ENCODE data around the gene P4HB.

Gene P4HB

DNA sequence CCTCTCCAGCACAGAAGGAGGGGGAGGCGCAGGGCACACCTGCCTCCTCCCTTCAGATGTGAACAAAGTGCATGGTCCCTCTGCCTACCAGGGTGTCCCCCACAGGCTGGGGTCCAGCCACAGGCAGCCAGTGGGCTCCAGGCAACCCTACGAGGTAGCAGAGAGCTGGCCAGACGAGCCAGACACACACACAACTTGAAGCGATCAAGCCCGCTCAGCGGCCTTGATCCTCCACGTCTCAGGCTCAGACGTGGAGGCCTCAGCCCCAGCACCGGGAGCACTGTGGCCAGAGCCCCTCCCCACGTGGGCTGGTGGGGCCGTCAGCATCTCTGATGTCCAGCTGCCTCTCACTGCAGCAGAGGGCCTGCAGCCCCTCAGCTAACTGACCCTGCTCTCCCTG, 35.7 kb downstream of the P4HB start:
- no peak for DNase-seq

- DNase-seq: no peak
Observed at GRCh38 chr17:81823820-81824550, 36.4 kb downstream of the P4HB start.

- DNase-seq: no peak
Observed at GRCh38 chr17:81822996-81823819, 37.1 kb downstream of the P4HB start.

GRCh38 chr17:81822312-81822637, 38.1 kb downstream of the P4HB start:
- no peak for DNase-seq

GRCh38 chr17:81821603-81822311, 38.6 kb downstream of the P4HB start:
- peak; percentile 85 for DNase-seq

DNA sequence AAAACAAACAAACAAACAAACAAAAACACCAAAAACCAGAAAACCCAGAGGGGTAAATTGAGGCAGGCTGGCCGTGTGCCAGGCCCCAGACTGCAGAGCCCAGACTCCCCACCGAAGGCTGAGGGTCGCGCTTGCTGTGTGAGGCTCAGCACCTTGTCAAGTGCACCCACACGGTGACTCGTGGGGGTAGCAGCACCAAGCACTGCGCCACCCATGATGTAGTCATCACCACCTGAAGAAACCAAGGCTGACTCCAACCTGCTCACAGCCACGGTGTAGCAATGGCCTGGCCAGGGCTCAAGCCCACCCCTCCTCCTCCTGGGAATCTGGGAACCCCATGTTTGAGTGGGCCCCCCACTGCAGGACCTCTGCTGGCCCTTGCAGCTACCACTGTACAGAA, 39.2 kb downstream of the P4HB start:
- no peak for DNase-seq

- no peak for DNase-seq
Observed at GRCh38 chr17:81819708-81820107, 40.6 kb downstream of the P4HB start.

DNA sequence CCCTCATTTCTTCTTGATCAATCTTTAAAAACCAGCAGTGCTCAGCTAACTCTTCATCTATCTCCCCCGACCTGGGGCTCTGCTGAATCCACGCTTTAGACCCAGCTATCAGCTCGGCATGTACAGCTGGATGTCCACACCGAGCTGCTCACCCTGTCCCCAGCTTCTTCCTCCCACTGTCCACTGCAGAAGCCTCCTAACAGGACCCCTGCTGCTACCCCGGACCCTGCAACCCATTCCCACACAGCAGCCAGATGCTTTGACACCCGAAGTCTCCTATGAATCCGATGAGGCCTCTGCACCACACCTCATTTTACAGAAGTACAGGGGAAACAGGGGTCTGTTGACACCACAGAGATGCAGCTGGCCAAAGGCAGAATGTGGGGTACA, 42.6 kb downstream of the P4HB start:
- no peak for DNase-seq

DNA sequence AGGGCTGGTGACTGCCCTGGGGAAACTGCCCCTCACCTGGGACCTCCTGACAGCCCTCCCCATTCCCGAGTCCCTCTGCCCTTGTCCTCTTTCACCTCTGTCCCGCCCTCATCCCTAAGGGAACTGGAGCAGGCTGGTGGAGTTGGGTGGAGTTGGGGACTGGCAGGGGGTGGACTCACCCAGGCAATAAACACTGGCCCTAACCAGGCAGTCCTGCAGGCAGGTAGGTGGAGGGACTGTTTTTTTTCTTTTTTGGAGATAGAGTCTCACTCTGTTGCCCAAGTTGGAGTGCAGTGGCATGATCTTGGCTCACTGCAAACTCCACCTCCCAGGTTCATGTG, 44.7 kb downstream of the P4HB start:
- no peak for DNase-seq

DNA sequence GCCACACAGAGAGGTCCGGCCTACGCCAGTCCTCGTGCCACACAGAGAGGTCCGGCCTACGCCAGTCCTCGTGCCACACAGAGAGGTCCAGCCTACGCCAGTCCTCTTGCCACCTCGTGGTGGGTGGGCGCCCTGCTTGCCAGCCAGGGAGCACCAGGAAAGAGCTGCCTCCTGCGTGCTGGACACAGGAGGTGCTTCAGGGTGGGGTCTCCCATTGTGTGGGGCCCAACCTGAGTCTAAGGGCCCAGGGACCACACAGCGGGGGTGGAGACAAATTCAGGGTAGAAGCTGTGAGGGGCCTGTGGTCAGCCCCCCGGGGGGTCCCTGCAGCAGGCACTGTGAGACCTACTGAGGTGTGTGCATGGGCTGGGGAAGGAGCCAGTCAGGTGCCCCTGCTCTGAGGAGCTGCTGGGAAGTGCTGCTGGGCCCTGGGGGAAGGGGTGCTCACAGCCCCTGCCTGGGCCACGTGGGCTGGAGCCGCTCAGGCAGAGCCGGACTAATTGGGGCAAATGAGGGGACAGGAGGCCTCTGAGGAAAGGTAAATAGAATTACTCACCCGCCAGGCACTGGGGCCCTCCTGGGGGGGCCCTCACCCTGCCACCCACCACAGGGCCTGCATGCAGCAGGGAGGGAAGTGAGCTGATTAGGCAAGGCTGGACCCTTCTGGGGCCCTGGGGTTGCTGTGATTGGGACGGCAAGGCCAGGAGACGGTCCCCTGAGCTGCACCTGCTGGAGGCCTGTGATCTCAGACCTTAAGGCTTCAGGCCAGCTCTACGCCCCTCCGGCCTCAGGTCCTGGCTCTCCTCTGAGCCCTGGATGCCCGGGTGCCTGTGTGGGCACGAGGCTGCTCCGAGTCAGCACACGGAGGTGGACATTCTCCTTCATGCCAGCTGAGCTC, 45.3 kb downstream of the P4HB start:
- DNase-seq: peak; percentile 17

DNA sequence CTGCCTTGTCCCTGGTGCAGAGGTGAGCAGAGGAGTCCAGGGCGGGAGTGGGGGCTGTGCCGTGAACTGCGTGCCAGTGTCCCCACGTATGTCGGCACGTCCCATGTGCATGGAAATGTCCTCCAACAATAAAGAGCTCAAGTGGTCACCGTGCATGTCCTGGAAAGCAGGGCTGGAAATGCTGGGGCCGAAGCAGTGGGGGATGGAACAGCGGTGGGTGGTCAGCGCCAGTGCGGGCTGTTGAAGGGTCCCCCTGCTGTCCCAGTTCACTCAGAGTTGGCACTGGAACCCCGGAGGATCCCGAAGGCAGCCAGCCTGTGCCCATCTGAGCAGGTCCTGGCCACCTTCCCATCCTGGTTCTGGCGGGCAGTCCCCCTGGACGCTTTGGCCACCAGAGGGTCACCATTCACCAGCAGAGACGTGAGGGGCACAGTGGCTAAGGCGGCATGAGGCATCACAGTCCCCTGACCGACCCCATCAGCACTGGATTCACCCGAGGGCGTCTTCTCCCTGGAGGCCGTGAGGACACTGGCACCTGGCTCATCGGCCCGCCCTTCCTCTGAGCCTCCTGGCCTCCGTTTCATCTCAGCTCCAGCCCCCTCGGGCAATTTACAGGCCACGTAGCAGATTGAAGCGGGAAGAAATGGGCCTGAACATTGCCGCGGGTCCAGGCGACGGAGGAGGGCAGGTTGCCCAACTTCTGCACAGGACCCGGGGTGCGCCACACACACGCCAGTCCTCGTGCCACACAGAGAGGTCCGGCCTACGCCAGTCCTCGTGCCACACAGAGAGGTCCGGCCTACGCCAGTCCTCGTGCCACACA, 46.3 kb downstream of the P4HB start:
- DNase-seq: no peak

DNA sequence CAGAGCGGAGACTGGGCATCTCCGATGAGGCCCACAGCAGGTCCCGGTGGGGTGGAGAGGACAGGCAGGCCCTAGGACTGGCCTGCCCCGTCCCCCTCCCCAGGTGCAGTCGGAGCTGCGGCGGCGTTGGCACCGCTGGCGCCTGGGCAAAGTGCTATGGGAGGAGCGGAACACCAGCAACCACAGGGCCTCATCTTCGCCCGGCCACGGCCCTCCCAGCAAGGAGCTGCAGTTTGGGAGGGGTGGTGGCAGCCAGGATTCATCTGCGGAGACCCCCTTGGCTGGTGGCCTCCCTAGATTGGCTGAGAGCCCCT, 47.0 kb downstream of the P4HB start:
- no peak for DNase-seq

DNA sequence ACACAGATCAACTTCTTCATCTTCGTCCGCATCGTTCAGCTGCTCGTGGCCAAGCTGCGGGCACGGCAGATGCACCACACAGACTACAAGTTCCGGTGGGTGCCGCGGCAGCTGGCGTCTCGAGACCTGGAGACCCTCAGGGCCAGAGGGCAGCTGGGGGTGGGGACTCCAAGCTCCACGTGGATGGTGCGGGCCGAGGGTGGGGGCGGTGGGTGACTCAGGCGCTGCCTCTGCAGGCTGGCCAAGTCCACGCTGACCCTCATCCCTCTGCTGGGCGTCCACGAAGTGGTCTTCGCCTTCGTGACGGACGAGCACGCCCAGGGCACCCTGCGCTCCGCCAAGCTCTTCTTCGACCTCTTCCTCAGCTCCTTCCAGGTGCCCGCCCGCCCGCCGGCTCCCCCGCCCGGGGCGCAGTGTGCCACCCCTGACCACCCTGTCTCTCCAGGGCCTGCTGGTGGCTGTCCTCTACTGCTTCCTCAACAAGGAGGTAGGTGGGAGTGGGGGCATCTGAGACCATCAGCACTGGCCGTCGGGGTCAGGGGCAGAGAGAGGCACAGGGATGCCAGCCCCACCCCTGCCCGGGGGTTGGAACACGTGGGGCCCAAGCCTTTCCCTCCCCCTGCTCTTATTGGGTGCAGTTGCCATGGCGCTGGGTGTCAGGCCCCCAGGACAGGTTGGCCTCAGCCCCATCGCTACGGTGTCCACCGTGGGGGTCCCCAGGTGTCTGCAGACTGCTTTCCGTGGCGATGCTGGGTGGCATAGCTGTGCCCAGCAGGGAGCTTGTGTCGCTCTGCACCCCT, 47.6 kb downstream of the P4HB start:
- DNase-seq: no peak

GRCh38 chr17:81811705-81812570, 48.4 kb downstream of the P4HB start:
- no peak for DNase-seq

DNA sequence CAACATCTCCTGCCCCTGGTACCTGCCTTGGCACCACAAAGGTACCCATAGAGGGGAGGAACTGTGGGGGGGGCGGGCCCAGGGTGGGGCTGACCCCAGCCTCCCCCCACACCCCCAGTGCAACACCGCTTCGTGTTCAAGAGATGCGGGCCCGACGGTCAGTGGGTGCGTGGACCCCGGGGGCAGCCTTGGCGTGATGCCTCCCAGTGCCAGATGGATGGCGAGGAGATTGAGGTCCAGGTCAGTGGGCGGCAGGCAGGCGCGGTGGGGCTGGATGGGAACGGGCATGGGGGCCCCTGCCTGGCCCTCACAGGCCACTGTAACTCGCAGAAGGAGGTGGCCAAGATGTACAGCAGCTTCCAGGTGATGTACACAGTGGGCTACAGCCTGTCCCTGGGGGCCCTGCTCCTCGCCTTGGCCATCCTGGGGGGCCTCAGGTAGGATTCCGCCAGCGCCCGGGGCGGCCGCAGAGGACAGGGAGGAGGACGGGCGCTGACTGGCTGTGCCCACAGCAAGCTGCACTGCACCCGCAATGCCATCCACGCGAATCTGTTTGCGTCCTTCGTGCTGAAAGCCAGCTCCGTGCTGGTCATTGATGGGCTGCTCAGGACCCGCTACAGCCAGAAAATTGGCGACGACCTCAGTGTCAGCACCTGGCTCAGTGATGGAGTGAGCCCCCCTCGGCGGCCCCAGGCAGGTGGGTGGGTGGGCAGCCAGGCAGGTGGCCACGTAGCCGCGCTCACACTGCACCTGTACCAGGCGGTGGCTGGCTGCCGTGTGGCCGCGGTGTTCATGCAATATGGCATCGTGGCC, 49.2 kb downstream of the P4HB start:
- DNase-seq: no peak

GRCh38 chr17:81810476-81810875, 49.9 kb downstream of the P4HB start:
- no peak for DNase-seq

DNA sequence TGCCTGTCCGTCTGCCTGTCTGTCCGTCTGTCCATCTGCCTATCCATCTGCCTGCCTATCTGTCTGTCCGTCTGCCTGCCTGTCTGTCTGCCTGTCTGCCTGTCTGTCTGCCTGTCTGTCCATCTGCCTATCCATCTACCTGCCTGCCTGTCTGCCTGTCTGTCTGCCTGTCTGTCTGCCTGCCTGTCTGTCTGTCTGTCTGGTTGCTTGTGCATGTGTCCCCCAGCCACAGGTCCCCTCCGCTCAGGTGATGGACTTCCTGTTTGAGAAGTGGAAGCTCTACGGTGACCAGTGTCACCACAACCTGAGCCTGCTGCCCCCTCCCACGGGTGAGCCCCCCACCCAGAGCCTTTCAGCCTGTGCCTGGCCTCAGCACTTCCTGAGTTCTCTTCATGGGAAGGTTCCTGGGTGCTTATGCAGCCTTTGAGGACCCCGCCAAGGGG, 50.8 kb downstream of the P4HB start:
- DNase-seq: no peak

DNA sequence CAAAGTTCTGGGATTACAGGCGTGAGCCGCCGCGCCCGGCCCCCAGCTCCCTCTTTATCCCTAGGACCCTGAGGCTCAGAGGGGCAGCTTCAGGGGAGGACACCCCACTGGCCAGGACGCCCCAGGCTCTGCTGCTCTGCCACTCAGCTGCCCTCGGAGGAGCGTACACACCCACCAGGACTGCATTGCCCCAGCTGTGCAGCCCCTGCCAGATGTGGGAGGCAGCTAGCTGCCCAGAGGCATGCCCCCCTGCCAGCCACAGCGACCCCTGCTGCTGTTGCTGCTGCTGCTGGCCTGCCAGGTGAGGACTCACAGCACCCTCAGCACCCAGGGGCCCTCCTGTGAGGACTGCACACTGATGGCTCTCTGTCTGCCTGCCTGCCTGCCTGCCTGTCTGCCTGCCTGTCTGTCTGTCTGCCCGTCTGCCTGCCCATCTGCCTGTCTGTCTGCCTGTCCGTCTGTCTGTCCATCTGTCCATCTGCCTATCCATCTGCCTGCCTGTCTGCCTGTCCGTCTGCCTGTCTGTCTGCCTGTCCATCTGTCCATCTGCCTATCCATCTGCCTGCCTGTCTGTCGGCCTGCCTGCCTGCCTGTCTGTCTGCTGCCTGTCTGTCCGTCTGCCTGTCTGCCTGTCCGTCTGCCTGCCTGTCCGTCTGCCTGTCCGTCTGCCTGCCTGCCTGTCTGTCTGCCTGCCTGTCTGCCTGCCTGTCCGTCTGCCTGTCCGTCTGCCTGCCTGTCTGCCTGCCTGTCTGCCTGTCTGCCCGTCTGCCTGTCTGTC, 51.4 kb downstream of the P4HB start:
- peak; percentile 10 for DNase-seq

DNA sequence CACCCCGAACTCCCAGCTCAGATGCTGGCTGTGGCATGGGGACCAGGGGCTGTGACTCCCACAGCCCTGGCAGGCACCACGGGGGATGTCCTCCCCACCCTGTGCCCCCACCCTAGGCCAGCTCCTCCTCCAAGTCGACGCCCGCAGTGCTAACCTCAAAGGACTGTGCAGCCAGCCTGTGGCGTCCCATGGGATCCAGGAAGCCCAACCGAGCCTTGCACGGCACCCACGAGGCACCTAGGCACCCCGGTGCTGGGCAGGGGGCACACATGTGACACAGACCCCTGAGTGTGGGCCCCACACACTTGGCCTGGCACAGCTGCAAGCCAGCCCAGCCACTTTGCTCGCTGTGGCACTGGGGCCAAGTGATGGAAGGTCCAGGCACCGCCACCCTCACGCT, 52.5 kb downstream of the P4HB start:
- no peak for DNase-seq

Measured in NCI-H2171 treated with DMSO at 0.1 percent for 48 hours (cell line).